GM10266 (cell line): ENCODE results near the gene COA1.

ENCODE experiments used
- DNase-seq: peaks from one replicate; pipeline ENCODE4 v3.0.0; 2012; ENCODE audit errors: extremely low spot score
- TF ChIP-seq, protein P1 (sequence below): IDR thresholded peaks from 2 replicates; pipeline ENCODE4 v1.5.1; 2012; ENCODE audit warnings: mild to moderate bottlenecking, low read depth; ENCODE audit not compliant: control insufficient read depth, insufficient read depth; ENCODE audit errors: missing control alignments

Gene COA1

DNA sequence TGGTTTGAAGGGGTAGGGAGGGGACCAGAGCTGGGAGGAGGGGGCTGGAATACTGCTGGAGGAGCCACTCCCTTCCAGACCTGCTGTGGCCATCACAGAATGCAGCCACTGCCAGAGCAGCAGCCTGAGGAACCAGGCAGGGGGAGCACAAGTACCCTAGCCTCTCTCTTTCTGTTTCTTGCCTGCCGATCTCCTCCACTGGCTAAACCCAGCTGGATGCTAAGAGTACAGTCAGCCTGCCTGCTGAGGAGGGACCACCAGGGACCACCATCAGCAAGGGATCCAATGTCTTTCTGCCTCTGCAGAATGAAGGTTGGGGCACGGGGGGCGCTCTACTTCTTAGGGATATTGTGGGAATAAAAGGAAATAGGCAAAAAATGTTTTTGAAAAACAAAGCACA lies 33.9 kb upstream of the COA1 start:
- TF ChIP-seq, protein P1, sequence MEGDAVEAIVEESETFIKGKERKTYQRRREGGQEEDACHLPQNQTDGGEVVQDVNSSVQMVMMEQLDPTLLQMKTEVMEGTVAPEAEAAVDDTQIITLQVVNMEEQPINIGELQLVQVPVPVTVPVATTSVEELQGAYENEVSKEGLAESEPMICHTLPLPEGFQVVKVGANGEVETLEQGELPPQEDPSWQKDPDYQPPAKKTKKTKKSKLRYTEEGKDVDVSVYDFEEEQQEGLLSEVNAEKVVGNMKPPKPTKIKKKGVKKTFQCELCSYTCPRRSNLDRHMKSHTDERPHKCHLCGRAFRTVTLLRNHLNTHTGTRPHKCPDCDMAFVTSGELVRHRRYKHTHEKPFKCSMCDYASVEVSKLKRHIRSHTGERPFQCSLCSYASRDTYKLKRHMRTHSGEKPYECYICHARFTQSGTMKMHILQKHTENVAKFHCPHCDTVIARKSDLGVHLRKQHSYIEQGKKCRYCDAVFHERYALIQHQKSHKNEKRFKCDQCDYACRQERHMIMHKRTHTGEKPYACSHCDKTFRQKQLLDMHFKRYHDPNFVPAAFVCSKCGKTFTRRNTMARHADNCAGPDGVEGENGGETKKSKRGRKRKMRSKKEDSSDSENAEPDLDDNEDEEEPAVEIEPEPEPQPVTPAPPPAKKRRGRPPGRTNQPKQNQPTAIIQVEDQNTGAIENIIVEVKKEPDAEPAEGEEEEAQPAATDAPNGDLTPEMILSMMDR = no peak
- DNase-seq = no peak

DNA sequence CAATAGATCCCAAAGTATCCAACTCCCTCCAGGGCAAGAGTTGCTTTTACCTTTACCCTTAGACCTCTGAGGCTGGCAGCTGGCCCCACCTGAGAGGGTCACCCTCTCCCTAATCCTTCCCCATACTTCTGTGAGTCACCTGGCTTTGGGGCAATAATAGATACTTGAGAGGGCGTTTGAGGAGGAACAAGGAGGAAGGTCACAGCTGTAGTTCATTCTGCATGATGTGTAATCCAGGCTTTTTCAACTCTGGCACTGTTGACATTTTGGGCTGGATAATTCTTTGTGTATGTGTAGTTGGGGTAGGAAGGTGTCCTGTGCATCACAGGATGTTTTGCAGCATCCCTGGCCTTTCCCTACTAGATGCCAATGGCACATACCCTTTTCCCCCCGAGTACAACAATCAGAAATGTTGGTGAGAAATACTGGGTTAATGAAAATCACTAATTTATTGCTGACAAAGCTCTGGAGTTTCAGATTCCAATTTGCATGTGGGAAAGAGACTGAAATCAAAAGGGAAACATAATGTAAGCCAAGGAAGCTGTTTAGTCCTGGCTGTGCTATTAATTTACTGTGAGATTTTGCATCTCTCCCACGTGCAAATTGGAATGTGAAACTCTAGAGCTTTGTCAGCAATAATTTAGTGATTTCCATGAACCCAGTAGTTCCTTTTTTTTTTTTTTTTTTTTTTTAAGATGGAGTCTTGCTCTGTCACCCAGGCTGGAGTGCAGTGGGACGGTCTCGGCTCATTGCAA lies 32.8 kb upstream of the COA1 start:
- no peak for DNase-seq
- TF ChIP-seq, protein P1 = no peak

DNA sequence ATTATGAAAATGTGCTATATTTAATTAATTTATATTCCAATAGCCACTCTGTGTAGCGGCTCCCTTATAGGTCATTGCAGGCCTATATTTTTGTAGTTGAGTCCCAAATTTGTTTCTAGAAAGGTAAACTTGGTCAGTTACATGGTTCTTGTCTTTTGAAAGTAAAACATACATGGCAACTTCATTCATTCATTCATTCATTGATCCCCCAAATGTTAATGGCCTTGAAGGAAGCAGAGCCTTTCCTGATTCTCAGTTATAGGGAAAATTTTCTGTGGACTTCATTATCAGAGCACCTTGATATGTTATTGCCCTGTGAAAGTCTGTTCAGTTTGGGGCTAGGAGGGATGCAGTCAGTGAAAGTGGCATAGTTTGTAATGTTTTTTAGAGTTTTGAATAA lies 32.1 kb upstream of the COA1 start:
- TF ChIP-seq, protein P1 = no peak
- no peak for DNase-seq

DNA sequence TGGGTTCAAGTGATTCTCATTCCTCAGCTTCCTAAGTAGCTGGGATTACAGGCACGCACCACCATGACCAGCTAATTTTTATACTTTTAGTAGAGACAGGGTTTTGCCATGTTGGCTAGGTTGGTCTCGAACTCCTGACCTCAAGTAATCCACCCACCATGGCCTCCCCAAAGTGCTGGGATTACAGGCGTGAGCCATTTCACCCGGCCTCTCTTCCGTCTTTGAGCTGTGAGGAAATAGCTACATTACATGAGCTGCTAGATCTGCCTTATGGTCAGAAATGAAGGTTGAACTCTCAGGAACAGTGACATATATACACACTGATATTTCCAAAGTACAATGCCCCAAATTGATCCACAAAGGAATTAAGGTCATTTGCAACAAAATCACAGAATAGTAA lies 31.5 kb upstream of the COA1 start:
- no peak for DNase-seq
- TF ChIP-seq, protein P1 = no peak

DNA sequence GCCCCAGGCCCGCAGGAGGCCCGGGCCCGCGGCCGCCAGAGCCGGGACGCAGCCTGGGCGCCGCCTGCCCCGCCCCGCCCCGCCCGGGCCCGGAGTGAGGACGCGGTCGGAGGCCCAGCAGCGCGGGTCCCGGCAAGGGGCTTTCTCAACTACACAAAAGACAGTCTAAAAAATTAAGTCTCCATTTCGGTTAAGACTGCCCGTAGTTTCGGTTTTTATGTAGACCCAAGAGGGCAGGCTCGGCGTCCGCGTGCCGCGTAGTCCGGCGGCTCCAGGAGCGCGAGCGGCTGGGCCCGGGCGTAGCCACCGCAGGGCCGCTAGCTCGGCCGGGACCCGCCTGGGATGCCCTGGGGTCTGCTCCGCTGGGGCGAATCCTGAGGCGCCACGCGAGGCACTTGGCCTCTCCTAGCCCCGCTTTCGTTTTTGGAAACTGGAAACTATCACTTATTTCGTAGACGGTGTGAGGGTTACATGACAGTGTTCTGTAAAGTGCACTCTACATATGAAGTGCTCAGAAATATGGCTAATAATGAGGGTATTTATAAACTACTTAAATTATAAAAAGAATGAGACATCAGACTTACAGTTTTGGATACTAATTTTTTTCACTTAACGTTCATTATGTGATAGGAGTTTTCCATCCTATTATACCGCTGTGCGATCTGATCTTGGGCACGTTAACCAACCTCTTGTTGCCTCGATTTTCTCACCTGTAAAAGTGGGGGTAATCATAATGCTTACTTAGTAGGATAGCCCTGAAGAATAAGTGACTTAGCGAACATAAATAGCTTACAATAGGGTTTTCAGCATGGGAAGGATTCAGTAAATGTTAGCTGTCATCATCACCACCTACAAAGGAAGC lies 29.7 kb upstream of the COA1 start:
- DNase-seq = peak; percentile 69
- TF ChIP-seq, protein P1 = no peak

DNA sequence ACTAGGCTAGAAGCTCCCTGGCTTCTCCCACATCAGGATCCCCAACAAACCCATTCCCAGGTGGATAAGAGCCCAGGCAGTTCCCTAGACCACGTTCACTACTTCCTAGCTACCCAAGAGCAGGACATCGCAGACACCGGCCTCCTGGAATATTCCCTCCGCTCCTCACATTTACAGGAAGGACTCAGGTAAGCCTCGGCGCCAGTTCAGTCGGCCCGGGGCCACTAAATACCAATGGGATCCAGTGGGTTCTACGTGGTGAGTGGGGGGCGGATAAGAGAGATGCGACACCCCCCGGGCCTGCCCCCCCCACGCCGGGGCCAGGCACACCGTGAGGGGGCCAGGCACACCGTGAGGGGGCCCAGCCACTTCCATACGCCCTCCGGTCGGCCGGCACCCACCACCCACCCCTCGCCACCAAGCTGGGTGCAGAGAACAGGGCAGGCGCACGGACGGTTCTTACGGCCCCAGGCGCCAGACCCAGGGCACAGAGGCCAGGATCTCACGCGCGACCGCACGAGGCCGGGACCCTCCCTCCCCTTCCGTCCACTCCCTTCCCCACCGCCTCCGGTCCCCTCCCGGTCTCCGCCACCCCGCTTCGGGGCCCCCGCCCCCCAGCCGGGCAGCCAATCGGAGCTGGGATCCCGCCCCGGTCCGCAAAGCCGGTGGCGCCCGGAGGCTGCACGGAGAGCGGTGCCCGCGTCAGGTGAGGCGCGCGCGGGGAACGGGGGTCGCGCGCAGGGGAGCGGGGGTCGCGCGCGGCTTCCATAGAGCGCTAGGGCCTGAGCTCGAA lies 28.9 kb upstream of the COA1 start, which contains the start of gene BLVRA:
TSS of gene BLVRA (plus strand) at position 652 of the 793 bp plus-strand sequence. CDS start 12,479 bp downstream, outside the sequence.
- TF ChIP-seq, protein P1 = no peak
- peak; percentile 93 for DNase-seq
